Measurements from ENCODE around the gene TMEM129.

- TF ChIP-seq, protein P1, sequence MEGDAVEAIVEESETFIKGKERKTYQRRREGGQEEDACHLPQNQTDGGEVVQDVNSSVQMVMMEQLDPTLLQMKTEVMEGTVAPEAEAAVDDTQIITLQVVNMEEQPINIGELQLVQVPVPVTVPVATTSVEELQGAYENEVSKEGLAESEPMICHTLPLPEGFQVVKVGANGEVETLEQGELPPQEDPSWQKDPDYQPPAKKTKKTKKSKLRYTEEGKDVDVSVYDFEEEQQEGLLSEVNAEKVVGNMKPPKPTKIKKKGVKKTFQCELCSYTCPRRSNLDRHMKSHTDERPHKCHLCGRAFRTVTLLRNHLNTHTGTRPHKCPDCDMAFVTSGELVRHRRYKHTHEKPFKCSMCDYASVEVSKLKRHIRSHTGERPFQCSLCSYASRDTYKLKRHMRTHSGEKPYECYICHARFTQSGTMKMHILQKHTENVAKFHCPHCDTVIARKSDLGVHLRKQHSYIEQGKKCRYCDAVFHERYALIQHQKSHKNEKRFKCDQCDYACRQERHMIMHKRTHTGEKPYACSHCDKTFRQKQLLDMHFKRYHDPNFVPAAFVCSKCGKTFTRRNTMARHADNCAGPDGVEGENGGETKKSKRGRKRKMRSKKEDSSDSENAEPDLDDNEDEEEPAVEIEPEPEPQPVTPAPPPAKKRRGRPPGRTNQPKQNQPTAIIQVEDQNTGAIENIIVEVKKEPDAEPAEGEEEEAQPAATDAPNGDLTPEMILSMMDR (conservative IDR thresholded peaks at IDR 0.05) = no peak
- no peak for TF ChIP-seq EZH2 (IDR thresholded peaks at IDR 0.05; ENCODE audit: low read depth)
Measured at GRCh38 chr4:1746919-1747602, 25.9 kb upstream of the TMEM129 start.

All from PC-9 (cell line).